Pancreas (tissue), 10 donors: ENCODE results near the gene NAALADL1. TPM values are rescaled to one million over a fixed set of nuclear protein-coding genes. Genes with fewer than 3 reads are reported as not detected.

Source experiments
- ATAC-seq, 4 donors: fragments of 200-7000 bp; cut with Tn5 transposase; one replicate each; pipeline versions ENCODE4 v1.8.0 to v1.9.1; 2020; ENCODE audit warnings: mild to moderate bottlenecking in 4 of 4, moderate library complexity in 4 of 4
- DNase-seq, 6 donors: peaks; one replicate each; pipeline ENCODE4 v3.0.0-alpha.2; 2020
- FAIRE-seq: peaks from 2 replicates; lab custom pipeline; 2012; peaks lifted over from hg19 to GRCh38; lab: Jason Lieb, UNC
- H3K27ac ChIP-seq, 4 donors: fragments of 200-600 bp; sonication (generic); 1 replicate in 3 of 4; 2 replicates in 1 of 4; pipeline versions ENCODE4 v1.5.0 to v1.8.0; 2020
- H3K27me3 ChIP-seq, 4 donors: fragments of 200-600 bp; one replicate each; pipeline ENCODE4 v1.8.0; 2021
- H3K36me3 ChIP-seq, 3 donors: fragments of 200-600 bp; sonication (generic) in 1 of 3; one replicate each; pipeline versions ENCODE4 v1.5.0 to v1.8.0; 2020 to 2021
- H3K4me1 ChIP-seq, 3 donors: fragments of 200-600 bp; one replicate each; pipeline ENCODE4 v1.8.0; 2021
- H3K4me3 ChIP-seq, 4 donors: fragments of 200-600 bp; sonication (generic) in 2 of 4; one replicate each; pipeline versions ENCODE4 v1.5.0 to v1.8.0; 2020 to 2021
- H3K9me3 ChIP-seq, 4 donors: fragments of 200-600 bp; one replicate each; pipeline ENCODE4 v1.8.0; 2021
- WGBS, 2 donors: extraction: QIAGEN DNeasy Blood & Tissue Kit; methylation state at CpG; one replicate each; pipeline ENCODE4 v1.1.7; 2013; 5-methylcytosine and 5-hydroxymethylcytosine counted together
- intact Hi-C, 3 donors: fragments of 100-400 bp; cut with DNase I; formaldehyde crosslinking; loops; one replicate each; pipeline versions ENCODE4 v1.11.1 to v1.14.2; 2022
- polyA plus RNA-seq, 2 donors: library from polyadenylated mRNA; stranded (reverse); fragments of 200-250 nt; gene quantifications; one replicate each; pipeline ENCODE4 v1.2.3, GENCODE V29; 2013
- total RNA-seq, 6 donors: library from RNA; stranded (reverse); fragmentation: NEBNext Ultra II Directional in 4 of 6; extraction: Animal tissue kit (Norgen Biotek cat#: 25700) in 4 of 6; gene quantifications; one replicate each; pipeline versions ENCODE4 v1.2.1 to v1.2.4, GENCODE V29; 2021 to 2023
- TF ChIP-seq, protein P1 (sequence below), 4 donors: fragments of 200-600 bp; sonication (generic) in 3 of 4; IDR thresholded peaks; one replicate each; pipeline versions ENCODE4 v1.5.0 to v1.8.0; 2021; ENCODE audit warnings: antibody characterized with exemption in 4 of 4
- donor health status: healthy with polysubstance abuse.
- donor health status: DM: no; HTN: no; CAD: no; lungs with moderate emphysema.
- donor health status: DM: no; HTN: no; CAD: no.
- donor health status: control.
- donor health status: control.
- donor health status: Bipolar disorder and iron deficiency.
- donor health status: DM: yes; HTN: yes; CAD: no.
- donor health status: DM: no; HTN: no; CAD: no.
- donor health status: DM: no; HTN: no; CAD: no.
- donor health status: DM: yes; HTN: yes; CAD: no.

Gene NAALADL1
- total and polyA plus RNA-seq, 8 donors, result 0.51 to 7.6 (median 1.4) TPM

DNA sequence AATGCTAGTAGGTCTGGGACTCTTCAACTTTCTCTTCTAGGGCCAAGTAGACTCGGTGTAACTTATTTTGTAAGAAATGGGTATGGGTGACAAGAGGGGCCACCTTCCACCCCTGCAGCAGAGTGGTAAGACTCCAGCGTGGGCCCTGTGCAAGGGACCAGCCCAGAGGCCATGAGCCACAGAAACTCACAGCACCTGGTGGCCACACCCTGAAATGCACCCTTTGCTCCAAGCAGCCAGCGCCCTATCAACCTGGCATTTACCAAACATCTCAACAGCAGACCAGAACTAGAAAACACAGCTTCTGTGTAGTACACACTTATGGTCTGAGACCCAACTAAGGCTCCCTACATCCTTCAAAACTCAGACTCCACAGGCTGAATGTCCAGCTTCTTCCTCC is 19.8 kb upstream of the NAALADL1 start:
- no peak for FAIRE-seq
- DNase-seq, result peak in 5 of 6 donors; percentile 41 to 83 (median 69)
- no peaks in the 10 kb centered on the region for H3K9me3 ChIP-seq
- no peak overlapping the region for H3K4me3 ChIP-seq
- ATAC-seq, result peak; percentile 83 to 97 (median 92)
- WGBS, 2 donors, result 42% methylated on average over 3 of the region's 3 CpGs
- TF ChIP-seq, protein P1, sequence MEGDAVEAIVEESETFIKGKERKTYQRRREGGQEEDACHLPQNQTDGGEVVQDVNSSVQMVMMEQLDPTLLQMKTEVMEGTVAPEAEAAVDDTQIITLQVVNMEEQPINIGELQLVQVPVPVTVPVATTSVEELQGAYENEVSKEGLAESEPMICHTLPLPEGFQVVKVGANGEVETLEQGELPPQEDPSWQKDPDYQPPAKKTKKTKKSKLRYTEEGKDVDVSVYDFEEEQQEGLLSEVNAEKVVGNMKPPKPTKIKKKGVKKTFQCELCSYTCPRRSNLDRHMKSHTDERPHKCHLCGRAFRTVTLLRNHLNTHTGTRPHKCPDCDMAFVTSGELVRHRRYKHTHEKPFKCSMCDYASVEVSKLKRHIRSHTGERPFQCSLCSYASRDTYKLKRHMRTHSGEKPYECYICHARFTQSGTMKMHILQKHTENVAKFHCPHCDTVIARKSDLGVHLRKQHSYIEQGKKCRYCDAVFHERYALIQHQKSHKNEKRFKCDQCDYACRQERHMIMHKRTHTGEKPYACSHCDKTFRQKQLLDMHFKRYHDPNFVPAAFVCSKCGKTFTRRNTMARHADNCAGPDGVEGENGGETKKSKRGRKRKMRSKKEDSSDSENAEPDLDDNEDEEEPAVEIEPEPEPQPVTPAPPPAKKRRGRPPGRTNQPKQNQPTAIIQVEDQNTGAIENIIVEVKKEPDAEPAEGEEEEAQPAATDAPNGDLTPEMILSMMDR (IDR thresholded peaks at IDR 0.05), result peak; percentile 54 to 79 (median 64)
- no peaks in the 10 kb centered on the region for H3K27me3 ChIP-seq
- H3K4me1 ChIP-seq, result no peaks in the 10 kb centered on the region
- no peak overlapping the region for H3K27ac ChIP-seq
- H3K36me3 ChIP-seq, result no peaks in the 10 kb centered on the region
- intact Hi-C loops, result no loop called here

DNA sequence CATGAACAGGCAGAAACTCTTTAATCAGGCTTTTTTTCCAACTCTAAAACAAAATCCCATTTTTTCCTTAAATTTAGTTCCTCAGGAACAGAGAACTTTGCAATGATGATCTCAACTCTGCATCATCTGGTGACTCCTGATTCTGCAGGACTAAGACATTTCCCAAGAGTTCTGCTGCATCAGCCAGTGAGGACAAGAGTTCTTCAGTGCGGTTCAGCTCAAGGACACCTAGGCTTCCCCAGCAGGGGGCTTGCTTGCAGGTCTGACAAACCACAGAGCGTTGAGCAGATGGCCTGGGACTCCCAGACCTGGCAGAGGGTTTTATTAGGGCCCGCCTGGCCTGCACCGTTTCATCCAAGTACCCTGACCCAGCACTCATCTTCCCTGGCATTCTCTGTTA is 19.1 kb upstream of the NAALADL1 start:
- H3K36me3 ChIP-seq, result no peaks in the 10 kb centered on the region
- TF ChIP-seq, protein P1 (IDR thresholded peaks at IDR 0.05), result no peak
- H3K27me3 ChIP-seq, result no peaks in the 10 kb centered on the region
- WGBS, 2 donors, result 70 to 76% methylated on average over 4 of the region's 4 CpGs
- intact Hi-C loops, result no loop called here
- H3K4me3 ChIP-seq, result no peak overlapping the region
- H3K4me1 ChIP-seq, result no peaks in the 10 kb centered on the region
- H3K9me3 ChIP-seq, result no peaks in the 10 kb centered on the region
- no peak for ATAC-seq
- DNase-seq, result no peak
- H3K27ac ChIP-seq, result no peak overlapping the region
- no peak for FAIRE-seq

GRCh38 chr11:65072631-65072966 is 14.2 kb upstream of the NAALADL1 start:
- no peaks in the 10 kb centered on the region for H3K4me1 ChIP-seq
- FAIRE-seq (no peak), ATAC-seq (no peak), DNase-seq (no peak)
- TF ChIP-seq, protein P1 (IDR thresholded peaks at IDR 0.05), result no peak
- H3K4me3 ChIP-seq, result no peak overlapping the region
- no peaks in the 10 kb centered on the region for H3K36me3 ChIP-seq
- WGBS, 2 donors, result 38% methylated on average over 1 of the region's 1 CpG
- H3K9me3 ChIP-seq, result no peaks in the 10 kb centered on the region
- no peaks in the 10 kb centered on the region for H3K27me3 ChIP-seq
- no peak overlapping the region for H3K27ac ChIP-seq
- intact Hi-C loops, result no loop called here

DNA sequence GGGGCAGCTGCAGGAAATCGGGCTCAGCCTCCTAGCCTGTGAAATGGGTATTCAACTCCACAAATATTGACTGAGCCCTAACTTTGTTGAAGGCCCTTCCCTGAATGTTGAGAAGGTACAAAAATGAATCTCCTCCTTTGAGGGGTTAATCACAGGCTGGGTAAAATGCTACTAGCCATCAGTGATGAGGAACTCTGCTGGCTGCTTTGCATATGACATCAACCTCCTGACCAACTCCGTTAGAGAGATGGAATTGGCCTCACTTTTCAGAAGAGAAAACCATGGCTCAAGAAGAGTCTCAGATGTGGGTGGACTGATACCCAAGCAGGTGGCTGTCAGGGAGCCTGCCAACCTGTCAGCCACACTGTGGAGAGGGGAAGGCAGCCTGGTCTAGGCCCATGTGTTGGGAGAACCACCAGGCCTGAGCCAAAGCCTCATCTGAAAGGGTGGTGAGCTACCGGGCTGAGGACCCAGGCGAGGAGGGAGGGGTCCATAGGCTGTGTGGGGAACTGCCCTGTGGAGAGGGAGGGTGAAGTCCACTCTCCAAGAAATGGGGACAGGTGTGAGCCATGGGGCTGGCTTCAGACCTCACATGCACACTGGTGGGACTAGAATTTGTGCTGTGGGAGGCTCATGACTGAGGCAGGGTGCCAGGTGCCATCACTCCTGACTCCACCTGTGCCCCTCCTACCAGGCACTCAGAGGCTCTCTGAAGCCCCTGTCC is 13.7 kb upstream of the NAALADL1 start:
- Histone ChIP-seq H3K36me3 (no peaks in the 10 kb centered on the region), H3K4me1 (no peaks in the 10 kb centered on the region), H3K4me3 (no peak overlapping the region), H3K9me3 (no peaks in the 10 kb centered on the region), H3K27ac (no peak overlapping the region), H3K27me3 (no peaks in the 10 kb centered on the region)
- DNase-seq (no peak), ATAC-seq (no peak), FAIRE-seq (no peak)
- intact Hi-C loops, result no loop called here
- WGBS, 2 donors, result 61 to 70% methylated on average over 4 of the region's 4 CpGs
- TF ChIP-seq, protein P1 (IDR thresholded peaks at IDR 0.05), result no peak

GRCh38 chr11:65069217-65069616 is 10.9 kb upstream of the NAALADL1 start:
- H3K27ac ChIP-seq, result no peak overlapping the region
- no peaks in the 10 kb centered on the region for H3K4me1 ChIP-seq
- no peaks in the 10 kb centered on the region for H3K27me3 ChIP-seq
- H3K9me3 ChIP-seq, result no peaks in the 10 kb centered on the region
- H3K4me3 ChIP-seq, result no peak overlapping the region
- ATAC-seq, result no peak
- no peaks in the 10 kb centered on the region for H3K36me3 ChIP-seq
- no peak for FAIRE-seq
- DNase-seq, result no peak
- intact Hi-C loops, result no loop called here
- TF ChIP-seq, protein P1 (IDR thresholded peaks at IDR 0.05), result no peak
- 52 to 53% methylated on average over 9 of the region's 9 CpGs for WGBS, 2 donors
